Stomach (tissue), 4 donors: ENCODE measurements around the gene GNL1.

ENCODE experiments used
- EP300 ChIP-seq: sonication (generic); formaldehyde crosslinking; IDR thresholded peaks from one replicate; pipeline ENCODE4 v1.6.1; 2017; ENCODE audit warnings: antibody characterized with exemption
- POLR2A ChIP-seq, 4 donors: fragments of 450-650 bp; IDR thresholded peaks; one replicate each; pipeline ENCODE4 v1.6.1; 2016; ENCODE audit warnings: antibody characterized with exemption in 4 of 4, control low read depth in 2 of 4, mild to moderate bottlenecking in 1 of 4, moderate library complexity in 1 of 4
- POLR2AphosphoS5 ChIP-seq, 3 donors: sonication (generic); formaldehyde crosslinking; IDR thresholded peaks; one replicate each; pipeline ENCODE4 v1.6.1; 2016; ENCODE audit warnings: antibody characterized with exemption in 3 of 3
- TF ChIP-seq, protein P1 (sequence below), 7 experiments: fragments of 450-650 bp in 4 of 7; fragments of 200-600 bp in 3 of 7; sonication (generic) in 3 of 7; IDR thresholded peaks; one replicate each; pipeline ENCODE4 v1.5.1; 2016 to 2019; ENCODE audit warnings: antibody characterized with exemption in 7 of 7, control low read depth in 2 of 7, mild to moderate bottlenecking in 1 of 7

DNA sequence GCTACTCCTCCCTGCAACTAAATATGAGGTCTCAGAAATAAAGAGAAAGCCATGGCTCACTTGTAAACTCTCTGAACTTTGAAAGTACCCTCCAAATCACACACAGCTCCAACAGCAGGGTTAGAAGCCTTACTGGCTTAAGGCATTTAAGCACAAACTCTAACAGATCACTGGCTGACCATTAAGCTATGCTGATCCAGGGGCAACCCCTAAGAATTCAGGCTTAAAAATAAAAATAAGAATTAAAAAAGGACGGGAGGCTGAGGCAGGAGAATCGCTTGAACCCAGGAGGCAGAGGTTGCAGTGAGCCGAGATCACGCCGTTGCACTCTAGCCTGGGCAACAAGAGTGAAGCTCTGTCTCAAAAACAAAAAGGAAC is 45.1 kb downstream of the GNL1 start:
- TF ChIP-seq, protein P1, sequence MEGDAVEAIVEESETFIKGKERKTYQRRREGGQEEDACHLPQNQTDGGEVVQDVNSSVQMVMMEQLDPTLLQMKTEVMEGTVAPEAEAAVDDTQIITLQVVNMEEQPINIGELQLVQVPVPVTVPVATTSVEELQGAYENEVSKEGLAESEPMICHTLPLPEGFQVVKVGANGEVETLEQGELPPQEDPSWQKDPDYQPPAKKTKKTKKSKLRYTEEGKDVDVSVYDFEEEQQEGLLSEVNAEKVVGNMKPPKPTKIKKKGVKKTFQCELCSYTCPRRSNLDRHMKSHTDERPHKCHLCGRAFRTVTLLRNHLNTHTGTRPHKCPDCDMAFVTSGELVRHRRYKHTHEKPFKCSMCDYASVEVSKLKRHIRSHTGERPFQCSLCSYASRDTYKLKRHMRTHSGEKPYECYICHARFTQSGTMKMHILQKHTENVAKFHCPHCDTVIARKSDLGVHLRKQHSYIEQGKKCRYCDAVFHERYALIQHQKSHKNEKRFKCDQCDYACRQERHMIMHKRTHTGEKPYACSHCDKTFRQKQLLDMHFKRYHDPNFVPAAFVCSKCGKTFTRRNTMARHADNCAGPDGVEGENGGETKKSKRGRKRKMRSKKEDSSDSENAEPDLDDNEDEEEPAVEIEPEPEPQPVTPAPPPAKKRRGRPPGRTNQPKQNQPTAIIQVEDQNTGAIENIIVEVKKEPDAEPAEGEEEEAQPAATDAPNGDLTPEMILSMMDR (IDR thresholded peaks at IDR 0.05) = no peak
- TF ChIP-seq EP300 (no peak), POLR2A (IDR thresholded peaks at IDR 0.05) (no peak), POLR2AphosphoS5 (IDR thresholded peaks at IDR 0.05) (no peak)
